Left renal pelvis (tissue), 4 donors: ENCODE data around the gene ADAMTS2. TPM values are rescaled to one million over a fixed set of nuclear protein-coding genes. Genes with fewer than 3 reads are reported as not detected.

Experiments
- DNase-seq, 4 donors: peaks; one replicate each; pipeline ENCODE4 v3.0.0-alpha.2; 2013; ENCODE audit warnings: low read depth in 4 of 4, low spot score in 3 of 4
- polyA plus RNA-seq, 4 donors: library from polyadenylated mRNA; unstranded; fragments of 120-200 nt; gene quantifications; one replicate each; pipeline ENCODE4 v1.2.1, GENCODE V29; 2013; ENCODE audit not compliant: insufficient read length in 4 of 4

ADAMTS2 gene
- polyA plus RNA-seq, 4 donors, result 9.8 to 78.6 (median 14.0) TPM

DNA sequence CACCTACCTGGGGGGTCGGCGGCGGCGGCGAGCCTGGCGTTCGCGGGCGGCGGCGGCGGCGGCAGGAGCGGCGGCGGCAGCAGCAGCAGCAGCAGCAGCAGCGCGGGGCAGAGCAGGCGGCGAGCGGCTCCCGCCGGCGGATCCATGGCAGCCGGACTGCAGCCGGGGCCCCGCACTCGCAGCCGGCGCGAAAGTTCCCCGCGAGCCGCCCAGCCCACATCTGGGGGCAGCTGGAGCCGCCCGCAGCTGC, 153 bp downstream of the ADAMTS2 start:
- DNase-seq, result no peak

DNA sequence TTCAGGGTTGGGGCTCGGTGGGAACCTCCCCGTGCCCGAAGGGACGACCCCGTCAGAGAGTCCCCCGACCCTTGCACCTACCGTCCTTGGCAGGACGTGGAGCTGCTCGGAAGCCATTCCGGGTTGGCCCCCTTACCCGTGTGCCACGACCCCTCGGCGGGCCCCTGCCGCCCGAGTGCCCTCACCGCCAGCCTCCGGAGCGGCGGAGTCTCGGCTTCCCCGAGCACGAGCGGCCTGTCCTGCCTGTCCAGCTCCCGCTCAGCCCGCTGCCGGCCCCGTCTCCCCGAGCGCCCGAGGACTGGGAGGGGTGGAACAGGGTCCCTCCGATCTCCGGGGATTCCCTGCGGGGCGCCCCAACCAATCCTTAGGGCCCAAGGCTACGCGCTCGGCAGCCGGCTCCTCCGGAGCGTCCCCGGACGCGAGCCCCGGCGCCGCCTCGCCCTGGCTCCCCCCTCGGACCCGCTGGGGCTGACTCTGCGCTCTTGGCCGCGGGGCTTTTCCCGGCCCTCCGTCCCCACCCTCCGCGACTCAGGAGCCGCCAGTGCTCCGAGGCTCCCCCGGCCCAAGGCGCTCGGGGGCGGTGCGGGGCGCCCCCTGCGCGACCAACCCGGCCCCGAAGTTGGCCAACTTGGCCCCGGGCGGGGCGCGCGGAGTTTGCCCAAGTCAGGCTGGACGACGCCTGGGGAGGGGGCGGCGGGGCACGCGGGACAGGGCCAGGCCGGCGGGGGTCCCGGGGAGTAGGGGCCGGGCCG, 654 bp downstream of the ADAMTS2 start:
- no peak for DNase-seq

DNA sequence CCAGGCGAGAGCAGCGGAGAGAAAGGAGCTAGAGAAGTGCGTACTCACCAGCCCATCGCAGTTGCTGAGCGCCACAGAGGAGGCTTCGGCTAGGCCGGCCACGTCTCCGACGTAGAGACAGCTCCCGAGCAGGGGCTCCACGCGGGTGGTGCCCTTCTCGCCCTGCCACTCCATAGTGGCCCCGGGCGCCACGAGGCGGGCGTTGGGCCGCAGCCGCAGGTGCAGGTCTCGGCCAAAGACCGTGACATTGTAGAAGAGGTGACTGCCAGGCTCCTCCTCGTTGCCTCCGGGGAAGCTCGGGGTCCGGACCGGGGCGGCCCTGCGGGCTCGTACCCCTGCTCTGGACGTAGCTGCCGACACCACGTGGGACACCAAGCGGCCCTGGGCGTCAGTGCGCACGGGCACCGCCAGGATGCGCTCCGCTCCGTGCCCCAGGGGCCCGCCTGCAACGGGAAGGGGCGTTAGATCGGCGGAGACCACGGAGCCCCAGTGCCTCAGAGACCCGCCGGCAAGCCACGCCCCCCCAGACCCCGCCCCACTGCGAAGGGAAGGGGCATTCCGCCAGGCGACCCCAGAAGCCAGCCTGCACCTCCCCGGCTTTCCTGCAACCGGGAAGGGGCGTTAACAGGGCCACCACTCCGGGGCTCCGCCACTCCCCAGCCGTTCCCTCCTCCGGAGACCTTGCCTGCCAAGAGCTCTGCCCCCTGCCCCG, 1.4 kb downstream of the ADAMTS2 start:
- DNase-seq, result no peak

DNA sequence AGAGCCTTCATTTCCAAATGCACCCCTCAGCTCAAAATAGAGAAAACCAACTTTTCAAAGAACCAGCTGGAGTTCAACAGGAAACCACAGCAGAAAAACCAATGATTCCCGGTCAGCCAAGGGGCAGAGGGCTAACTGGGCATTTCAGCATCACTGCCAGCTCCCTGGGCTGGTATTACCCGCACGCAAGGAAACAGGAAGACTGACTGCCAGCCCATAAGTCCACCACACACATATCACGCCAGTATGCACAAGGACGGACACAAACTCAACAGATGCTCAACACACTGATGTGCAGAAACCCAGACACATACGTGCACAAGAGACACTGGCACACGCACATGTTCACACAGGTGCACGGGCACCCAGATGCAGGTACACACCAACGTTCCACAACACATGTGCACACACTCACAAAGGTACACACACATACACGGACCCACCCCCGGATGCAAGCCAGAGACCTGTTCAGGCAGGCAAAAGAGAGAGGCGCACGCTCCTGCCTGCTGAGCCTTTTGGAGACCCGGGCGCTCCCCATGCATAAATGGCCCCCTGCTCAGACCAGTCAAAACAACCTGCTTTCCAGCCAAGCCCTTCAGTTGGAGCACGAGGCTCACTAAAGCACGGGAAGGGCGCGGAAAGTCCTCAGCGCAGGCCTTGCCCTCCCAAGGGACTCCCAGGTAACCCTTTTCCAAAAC, 2.1 kb downstream of the ADAMTS2 start:
- no peak for DNase-seq

GRCh38 chr5:179342577-179342976, 2.7 kb downstream of the ADAMTS2 start:
- DNase-seq, result no peak

DNA sequence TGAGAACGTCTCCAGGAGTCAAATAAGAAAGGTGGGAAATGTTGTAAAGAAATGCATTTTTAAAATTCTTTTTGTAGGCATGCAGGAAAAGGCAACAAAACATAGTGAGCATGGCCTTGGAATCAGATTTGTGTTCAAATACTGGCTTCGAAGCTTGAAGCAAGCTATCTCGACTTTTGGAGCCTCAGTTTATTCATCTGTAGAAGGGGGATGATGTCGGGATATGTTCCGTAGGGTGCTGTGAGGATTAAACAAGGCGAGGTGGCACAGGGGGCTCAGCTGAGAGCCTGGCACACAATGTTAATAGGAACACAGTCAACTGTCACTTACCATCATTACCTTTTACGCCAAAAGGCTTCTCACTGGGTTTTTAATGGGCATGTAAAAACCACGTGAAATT, 4.8 kb downstream of the ADAMTS2 start:
- no peak for DNase-seq

GRCh38 chr5:179339996-179340395, 5.3 kb downstream of the ADAMTS2 start:
- no peak for DNase-seq

DNA sequence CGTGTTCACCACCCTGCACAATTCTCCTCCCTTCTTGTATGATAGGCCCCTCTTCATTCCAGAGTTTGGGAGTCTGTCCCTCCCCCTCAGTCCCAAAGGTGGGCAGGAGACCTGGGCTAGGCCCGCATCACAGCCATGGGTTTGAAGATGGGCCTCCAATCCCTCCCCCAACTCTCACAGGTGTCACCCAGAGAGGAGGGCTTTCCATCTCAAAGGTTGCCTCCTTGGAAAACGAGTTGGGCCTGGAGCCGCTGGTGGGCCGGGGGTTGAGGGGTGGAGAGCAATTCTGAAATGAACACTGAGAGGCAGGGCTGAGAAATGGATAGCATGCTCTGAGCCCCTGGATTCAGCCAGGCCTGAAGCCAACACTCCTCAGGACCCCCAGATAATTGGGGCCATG, 6.2 kb downstream of the ADAMTS2 start:
- no peak for DNase-seq

GRCh38 chr5:179337796-179338676, 7.2 kb downstream of the ADAMTS2 start:
- DNase-seq, result no peak

GRCh38 chr5:179336871-179337795, 8.1 kb downstream of the ADAMTS2 start:
- DNase-seq, result no peak

DNA sequence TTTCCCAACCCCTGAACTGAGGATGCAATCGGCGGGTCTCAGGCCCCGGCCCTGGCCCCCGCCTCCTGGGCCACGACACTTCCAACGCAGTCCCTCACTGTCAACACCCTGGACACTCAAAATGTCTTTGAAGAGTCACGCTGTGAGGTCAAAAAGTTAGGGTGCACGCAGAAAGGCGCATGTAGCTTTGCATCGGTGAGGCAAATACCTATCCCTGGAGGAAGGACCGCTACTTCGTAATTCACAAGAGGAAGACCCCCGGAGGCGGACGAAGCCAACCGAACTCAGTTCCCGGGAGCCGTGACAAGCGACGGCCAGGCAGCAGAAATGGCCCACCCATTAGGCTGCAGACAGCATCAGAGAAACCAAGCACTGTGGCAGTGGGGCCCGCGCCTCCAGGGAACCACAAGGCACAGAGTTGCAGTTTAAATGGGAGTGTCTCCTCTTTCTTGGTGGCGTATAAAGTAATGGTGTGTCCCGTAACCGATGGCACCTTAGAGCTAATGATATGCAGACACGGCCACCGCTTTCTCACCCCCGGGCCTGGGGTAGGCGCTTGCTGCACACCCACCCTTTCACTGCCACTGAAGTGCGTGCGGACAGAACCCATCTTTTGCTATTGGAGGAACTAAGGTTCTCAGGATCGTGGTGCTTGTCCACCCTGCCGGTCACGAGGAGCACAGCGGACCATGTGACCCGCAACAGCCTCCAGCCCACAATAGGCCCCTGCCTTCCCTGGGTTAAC, 9.0 kb downstream of the ADAMTS2 start:
- no peak for DNase-seq

- no peak for DNase-seq
These were observed 11.2 kb downstream of the ADAMTS2 start for GRCh38 chr5:179333796-179334761.

- DNase-seq, result no peak
These were observed 12.4 kb downstream of the ADAMTS2 start for GRCh38 chr5:179332741-179333290.

GRCh38 chr5:179331591-179332375, 13.5 kb downstream of the ADAMTS2 start:
- DNase-seq, result no peak

- DNase-seq, result no peak
These were observed 14.9 kb downstream of the ADAMTS2 start for GRCh38 chr5:179330186-179330900.

DNA sequence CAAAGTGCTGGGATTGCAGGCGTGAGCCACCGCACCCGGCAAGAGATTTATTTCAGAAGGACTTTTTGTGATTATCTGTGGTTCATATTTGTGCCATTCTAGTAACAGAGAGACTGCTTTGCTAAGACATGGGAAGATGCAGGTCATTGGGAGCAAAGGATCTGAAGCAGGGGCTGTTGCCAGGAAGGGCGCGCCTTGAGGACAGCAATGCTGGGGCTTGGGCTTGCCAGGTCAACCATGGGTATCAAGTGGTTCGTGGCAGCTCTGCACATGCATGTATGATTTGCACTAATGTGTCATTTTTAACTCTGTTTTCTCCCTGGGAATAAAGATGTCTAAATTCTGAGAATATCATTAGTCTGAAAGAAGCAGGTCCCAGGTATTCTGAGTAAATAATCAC, 17.0 kb downstream of the ADAMTS2 start:
- no peak for DNase-seq
